Type B pancreatic cell (in vitro differentiated cells): ENCODE measurements around the gene APOB. TPM values are rescaled to one million over a fixed set of nuclear protein-coding genes. Genes with fewer than 3 reads are reported as not detected.
"Not testable (repeated sequence)": the region's sequence is repeated elsewhere in the genome, so short reads cannot be mapped to it uniquely, and the experiment has no call there.

Experiments used
- DNase-seq: peaks from one replicate; pipeline ENCODE4 v3.0.0; 2021; ENCODE audit warnings: mixed read lengths; ENCODE audit not compliant: unreplicated experiment; ENCODE audit errors: extremely low spot score
- H3K27ac Mint-ChIP-seq: 2 replicates; pipeline ENCODE4 v1.8.0; 2021; ENCODE audit warnings: mild to moderate bottlenecking, mixed read lengths
- H3K27me3 Mint-ChIP-seq: 2 replicates; pipeline ENCODE4 v1.8.0; 2021; ENCODE audit warnings: mixed read lengths
- H3K36me3 Mint-ChIP-seq: 2 replicates; pipeline ENCODE4 v1.8.0; 2021; ENCODE audit warnings: mixed read lengths
- H3K4me1 Mint-ChIP-seq: one replicate; pipeline ENCODE4 v1.8.0; 2021; ENCODE audit warnings: mixed read lengths; ENCODE audit not compliant: unreplicated experiment
- H3K4me3 Mint-ChIP-seq: 2 replicates; pipeline ENCODE4 v1.8.0; 2021; ENCODE audit warnings: mild to moderate bottlenecking, mixed read lengths
- H3K9me3 Mint-ChIP-seq: 2 replicates; pipeline ENCODE4 v1.8.0; 2021; ENCODE audit warnings: mixed read lengths
- CTCF ChIP-seq: fragments of 200-600 bp; sonication (generic); conservative IDR thresholded peaks from 2 replicates; pipeline ENCODE4 v1.5.0; 2021; ENCODE audit warnings: antibody characterized with exemption, mild to moderate bottlenecking
- total RNA-seq: library from RNA; stranded (reverse); gene quantifications from 2 replicates; pipeline ENCODE4 v1.2.1, GENCODE V29; 2021; ENCODE audit warnings: low replicate concordance

APOB gene
- total RNA-seq, 1 donor from 2014 or later = 19.6 TPM

GRCh38 chr2:21033237-21034155, 10.4 kb downstream of the APOB start:
- no peaks in the 10 kb centered on the region for H3K9me3 Mint-ChIP-seq
- no peak for DNase-seq
- no peak for TF ChIP-seq CTCF
- H3K27me3 Mint-ChIP-seq = peaks cover 13% of the 10 kb centered on the region
- no peak overlapping the region for H3K4me3 Mint-ChIP-seq
- H3K27ac Mint-ChIP-seq = no peak overlapping the region
- H3K4me1 Mint-ChIP-seq = no peaks in the 10 kb centered on the region
- no peaks in the 10 kb centered on the region for H3K36me3 Mint-ChIP-seq

GRCh38 chr2:21032338-21033236, 11.3 kb downstream of the APOB start:
- H3K27ac Mint-ChIP-seq = no peak overlapping the region
- no peak overlapping the region for H3K4me3 Mint-ChIP-seq
- DNase-seq = no peak
- H3K36me3 Mint-ChIP-seq = no peaks in the 10 kb centered on the region
- H3K4me1 Mint-ChIP-seq = no peaks in the 10 kb centered on the region
- TF ChIP-seq CTCF = no peak
- H3K9me3 Mint-ChIP-seq = no peaks in the 10 kb centered on the region
- H3K27me3 Mint-ChIP-seq = peaks cover 16% of the 10 kb centered on the region

- Mint-ChIP-seq H3K9me3 (no peaks in the 10 kb centered on the region), H3K4me1 (no peaks in the 10 kb centered on the region), H3K36me3 (no peaks in the 10 kb centered on the region), H3K27me3 (peaks cover 19% of the 10 kb centered on the region), H3K27ac (no peak overlapping the region), H3K4me3 (no peak overlapping the region)
- no peak for DNase-seq
- TF ChIP-seq CTCF = no peak
Observed at GRCh38 chr2:21030983-21031968, 12.6 kb downstream of the APOB start.

GRCh38 chr2:21029519-21029918, 14.4 kb downstream of the APOB start:
- H3K4me1 Mint-ChIP-seq = no peaks in the 10 kb centered on the region
- DNase-seq = no peak
- no peak overlapping the region for H3K4me3 Mint-ChIP-seq
- no peaks in the 10 kb centered on the region for H3K36me3 Mint-ChIP-seq
- H3K27me3 Mint-ChIP-seq = peaks cover 19% of the 10 kb centered on the region
- H3K9me3 Mint-ChIP-seq = no peaks in the 10 kb centered on the region
- H3K27ac Mint-ChIP-seq = no peak overlapping the region
- no peak for TF ChIP-seq CTCF

- DNase-seq, H3K4me1 Mint-ChIP-seq, H3K4me3 Mint-ChIP-seq, H3K36me3 Mint-ChIP-seq, H3K9me3 Mint-ChIP-seq, H3K27ac Mint-ChIP-seq: not testable (repeated sequence)
- peaks cover 19% of the 10 kb centered on the region for H3K27me3 Mint-ChIP-seq
Observed at GRCh38 chr2:21028951-21029350, 14.9 kb downstream of the APOB start.
